HG02642 (cell line): ENCODE measurements around the gene TOM1L2.

Source experiments
- ATAC-seq: cut with Tn5 transposase; IDR thresholded peaks from one replicate; pipeline ENCODE4 v1.9.1; 2021; ENCODE audit warnings: mild to moderate bottlenecking; ENCODE audit not compliant: unreplicated experiment, poor library complexity

TOM1L2 gene

DNA sequence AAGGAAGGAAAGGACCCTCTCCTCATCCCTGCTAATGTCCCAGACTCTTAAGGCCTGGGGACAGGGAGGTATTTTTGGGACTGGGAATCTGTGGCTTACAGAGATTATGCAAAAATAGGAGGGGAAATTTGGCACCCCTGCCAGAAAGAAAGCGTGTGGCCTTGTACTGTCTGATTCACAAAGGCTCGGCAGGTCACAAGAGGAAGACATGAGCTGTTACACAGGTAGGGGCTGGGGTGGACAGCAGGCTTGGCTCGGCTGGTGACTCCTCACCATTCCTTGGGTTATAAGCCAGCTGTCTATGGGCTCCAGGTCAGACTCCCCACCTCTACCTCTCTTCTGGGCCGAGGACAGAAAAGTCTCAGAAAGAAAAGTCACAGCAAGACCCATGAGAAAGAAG lies 114.7 kb downstream of the TOM1L2 start:
- ATAC-seq = no peak

DNA sequence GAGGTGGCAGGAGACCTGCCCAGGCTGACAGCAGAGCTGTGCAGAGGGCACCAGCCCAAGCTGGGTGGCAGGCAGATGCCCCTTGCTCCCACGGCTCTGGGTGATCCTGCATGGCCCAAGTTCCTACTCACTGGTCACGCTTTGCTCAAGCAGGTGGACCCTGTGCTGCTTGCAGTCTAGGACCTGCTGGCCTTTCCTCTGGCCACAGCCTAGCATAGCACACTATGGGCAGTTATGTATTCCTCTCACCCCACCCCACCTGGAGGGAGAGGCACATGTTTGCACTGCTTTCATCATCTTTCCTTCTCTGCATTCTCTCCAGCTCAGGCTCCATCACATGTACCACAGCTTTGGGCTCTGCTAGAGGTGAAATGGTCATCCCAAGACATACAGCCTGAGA lies 115.8 kb downstream of the TOM1L2 start:
- no peak for ATAC-seq

DNA sequence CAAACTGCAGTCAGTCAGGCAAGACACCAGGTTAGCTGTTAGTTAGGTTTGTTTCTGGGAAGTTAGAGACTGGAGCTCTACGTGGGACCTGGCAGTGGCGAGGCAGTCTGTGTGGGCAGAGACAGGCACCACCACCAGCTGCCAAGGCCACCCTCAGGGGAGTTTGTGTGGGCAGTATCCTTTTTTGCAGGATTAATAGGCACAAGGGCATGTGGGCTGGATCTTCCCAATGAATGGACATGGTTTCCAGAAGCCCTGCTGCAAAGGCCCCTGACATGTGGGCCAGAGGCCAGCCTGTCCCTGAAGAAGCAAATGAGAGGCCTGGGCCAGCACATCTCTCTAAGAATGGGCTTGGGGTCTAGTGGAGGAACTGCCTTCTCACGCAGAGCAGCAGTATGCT lies 116.2 kb downstream of the TOM1L2 start:
- ATAC-seq = no peak

DNA sequence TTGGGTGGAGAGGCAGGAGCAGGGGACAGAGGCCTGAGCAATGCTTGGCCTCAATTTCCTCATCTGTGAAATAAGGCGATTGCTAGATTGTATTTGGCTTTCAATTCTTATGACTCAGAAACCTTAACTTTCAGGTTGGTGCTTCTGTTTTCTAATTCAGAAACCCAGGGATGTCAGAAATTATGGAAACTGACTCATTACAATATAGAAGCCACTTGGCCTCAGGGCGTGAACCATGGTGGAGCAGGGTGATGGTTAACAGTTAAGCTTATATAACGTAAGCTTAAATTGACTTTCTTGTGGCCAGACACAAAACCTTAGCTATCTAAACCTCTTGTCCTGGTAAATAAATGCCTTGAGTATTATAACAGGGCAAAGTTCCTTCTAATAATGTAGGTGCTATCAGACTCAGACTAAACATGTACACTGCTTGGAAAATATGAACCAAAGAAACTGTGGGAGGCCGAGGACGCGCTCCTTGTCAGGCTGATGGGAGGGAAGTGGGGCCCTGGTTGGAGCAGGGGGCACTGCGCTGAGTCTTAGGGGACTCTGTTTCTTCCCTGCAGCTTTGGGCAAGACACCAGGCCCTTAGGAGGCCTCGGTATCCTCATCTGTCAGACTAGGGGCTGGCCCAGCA lies 118.3 kb downstream of the TOM1L2 start:
- no peak for ATAC-seq

DNA sequence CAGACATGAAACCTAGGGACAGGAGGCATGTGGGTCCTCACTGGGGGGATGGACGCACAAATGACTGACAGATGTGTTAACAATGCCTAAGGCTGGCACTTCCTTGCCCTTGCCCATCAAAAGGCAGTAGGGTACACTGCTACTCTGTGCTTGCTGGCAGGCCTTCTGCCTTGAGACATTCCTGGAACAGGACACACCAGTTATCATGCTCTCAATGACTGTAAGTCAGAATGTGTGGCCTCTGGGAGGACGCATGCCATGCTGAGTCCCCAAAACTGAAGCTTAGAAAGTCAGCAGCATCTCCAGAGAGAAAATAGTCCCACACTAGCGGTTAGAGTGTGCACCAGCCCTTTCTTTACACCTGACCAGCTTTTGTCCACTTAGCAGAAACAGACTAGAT lies 119.3 kb downstream of the TOM1L2 start:
- ATAC-seq = no peak

DNA sequence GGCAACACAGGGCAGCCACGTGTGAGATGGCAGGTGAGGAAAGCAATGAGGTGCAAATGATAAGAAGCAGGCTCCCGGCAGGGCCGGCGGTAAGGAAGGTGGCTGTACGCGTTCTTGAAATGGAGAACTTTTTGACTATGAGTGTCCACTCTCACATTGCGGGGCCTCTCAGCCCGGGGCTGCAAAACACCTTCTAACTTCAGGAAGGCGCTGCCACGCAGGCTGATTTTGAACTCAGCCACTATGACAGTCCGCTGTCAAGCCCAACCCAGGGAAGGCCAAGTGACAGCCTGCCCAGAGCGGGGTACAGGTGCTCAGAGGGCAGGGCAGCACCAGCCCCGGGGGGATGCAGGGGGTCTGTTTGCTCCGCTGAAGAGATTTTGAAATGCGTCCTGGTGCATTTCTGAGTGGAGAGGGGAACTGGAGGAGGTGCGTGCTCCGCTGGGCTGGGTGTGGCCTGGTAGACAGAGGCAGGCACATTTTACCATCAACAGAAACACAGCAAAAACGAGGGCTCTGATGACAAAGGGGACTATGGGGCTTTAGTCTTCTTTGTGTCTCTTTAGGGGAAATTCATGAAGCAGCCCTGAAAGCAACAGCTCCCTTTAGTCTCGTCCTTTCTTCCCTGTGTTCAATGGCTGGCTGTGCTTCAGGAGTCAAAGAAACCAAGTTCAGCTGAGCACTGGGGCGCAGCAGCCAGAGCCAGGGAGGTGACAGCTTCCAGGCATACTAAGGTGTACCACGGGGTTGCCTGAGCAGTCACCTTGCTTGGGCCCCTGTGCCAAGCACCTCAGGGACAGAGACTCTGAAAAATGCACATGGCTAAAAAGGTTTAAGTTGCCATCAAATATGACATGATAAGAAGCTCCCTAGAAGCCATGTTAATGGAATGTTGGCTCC lies 120.8 kb downstream of the TOM1L2 start:
- no peak for ATAC-seq

DNA sequence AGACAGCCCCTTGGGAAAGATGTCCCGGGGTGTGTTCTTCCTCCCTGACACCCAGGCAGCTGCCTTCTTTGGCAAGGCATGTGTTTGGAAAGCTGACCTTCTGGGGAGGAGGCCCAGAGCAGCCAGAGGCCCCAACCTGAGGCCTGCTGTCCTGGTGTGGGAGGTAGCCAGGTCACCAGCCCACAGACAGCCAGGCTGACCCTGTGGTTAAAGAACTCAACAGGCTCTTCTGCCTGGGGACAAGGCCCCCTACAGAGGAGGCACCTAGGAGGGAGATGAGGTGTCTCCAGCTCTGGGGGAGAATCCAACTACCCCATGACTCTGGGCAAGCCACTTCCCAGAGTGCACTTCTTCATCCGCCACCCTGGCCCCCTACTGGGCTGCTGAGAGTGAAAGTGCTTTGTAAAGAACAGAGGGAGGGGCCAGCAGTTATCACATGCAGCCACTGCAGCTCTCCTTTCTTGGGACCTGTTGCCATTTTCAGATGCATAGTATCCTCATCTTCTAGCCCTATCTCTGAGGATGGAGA lies 122.3 kb downstream of the TOM1L2 start:
- no peak for ATAC-seq

DNA sequence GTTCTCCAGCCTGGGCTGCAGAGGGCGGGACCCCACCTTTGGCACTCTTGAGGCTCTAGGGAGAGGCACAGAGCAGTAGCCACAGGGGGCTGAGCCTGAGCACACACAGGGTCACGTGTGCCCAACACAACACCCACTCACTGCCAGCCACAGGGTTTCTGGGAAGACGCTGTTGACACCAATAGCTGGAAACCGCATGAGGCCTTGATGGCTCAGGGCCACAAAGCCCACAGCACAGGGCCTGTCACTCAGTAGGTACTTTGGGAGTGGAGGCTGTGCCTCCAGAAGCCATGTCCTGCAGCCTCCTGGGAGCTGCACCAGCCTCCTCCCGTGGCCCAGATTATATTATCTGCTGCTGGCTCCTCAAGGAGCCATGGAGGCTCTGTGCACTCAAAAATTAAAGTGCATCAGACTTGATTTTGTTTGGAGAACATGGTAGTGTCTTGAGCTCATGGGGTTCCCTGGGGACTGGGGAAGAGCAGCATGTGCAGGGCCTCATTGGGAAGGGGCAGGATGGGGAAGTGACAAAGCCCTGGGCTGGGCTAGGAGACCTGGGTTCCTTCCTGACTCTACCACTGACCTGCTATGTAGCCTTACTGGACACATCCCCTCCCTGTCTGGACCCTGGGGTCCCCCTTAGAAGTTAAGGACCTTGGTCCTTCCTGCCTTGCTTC lies 122.9 kb downstream of the TOM1L2 start:
- no peak for ATAC-seq

DNA sequence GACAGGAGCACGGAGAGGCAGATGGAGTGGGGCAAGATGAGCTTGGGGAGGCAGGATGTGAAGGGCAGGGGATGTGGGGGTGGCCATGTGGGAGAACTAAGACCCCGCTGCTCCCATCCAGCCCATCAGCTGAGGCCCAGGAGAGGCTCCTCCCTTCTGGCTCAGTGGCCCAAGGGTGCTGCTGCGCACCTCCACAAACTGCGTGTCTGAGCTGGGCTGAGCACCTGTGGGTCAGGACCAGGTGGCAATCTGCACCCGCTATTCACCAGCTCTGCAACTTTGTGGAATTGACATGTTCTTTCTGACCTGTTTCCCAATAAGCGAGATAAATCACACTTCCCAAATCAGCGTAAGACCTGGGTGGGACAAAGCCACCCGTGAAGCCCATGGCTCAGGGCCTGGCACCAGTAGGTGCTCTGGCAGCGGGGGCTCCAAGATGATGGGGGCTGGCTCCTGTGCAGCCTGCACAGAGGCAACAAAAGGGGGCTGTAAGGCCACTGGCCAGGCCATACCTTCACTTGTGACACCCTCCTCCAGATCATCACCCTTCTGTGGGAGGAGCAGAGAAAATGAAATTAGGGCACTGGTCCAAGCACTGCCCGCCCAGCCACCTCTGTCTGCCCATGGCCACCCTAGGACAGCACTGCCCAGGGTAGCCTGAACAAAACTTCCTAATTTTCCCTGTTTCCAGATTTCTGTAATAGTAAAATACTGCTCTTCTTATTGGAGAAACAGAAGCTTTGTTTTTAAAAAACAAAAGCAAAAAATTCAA lies 123.7 kb downstream of the TOM1L2 start:
- ATAC-seq = no peak

DNA sequence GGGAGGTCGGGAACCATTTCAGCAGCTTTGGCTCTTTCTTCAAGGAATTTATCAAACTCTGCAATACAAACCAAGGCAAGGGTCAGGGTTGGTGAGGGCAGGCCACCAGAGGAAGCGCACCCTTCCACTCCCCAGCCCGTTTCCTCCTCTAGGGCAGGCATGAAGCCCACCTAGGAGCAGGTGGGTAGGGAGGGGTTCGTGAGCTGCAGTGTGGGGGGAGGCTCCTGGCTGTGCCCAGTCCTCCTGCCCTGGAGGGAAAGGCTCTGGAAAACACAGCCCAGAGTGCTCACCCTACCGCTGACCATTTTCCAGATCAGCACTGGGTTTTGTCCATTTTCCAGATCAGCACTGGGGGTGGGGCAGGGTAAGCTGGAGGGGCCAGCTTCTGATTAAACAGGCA lies 124.5 kb downstream of the TOM1L2 start:
- ATAC-seq = no peak

DNA sequence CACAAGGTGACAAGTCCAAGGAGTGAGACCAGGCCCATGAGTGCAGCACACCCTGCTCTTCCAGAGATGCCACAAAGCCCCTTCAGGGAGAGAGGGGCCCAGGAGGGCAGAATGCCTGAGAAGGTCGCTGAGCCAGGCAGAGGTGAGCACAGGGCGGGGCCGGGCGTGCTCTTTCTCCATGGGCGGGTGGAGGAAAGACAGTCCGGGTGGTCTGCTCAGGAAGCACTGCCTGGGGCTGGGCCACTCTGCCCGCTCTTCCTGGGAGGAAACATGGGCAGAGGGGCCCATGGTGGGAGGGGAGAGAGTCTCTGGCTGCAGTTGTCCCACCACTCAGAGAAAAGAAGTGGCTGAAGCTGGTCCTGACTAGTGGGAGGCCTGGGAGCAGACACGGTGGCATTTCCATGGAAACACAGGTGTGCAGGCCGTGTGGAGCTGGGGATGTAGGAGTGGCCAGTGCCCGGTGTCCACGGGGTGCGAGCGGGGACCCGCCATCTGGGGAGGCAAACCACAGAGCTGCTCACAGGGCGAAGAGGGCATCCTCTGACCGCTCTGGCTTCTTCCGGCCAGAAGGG lies 125.0 kb downstream of the TOM1L2 start:
- no peak for ATAC-seq

DNA sequence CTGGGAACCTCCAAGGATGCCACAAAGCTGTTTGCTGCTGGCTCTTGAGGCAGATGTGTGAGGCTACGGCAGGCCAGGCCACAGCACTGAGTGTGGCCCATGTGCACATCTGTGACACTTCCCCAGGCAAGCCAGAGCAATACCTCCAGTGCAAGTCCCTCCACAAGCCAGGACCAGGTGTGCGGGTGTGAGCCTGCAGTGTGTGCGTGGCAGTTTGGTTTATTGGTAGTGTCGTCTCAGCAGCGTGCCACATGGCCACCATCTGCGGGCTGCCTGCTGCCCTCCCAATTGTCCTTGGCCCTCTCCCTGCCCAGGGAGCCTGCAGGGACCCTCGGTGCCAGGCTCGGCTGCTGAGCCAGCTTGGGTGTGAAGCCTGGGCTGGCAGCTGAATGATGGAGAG lies 125.6 kb downstream of the TOM1L2 start:
- ATAC-seq = no peak

DNA sequence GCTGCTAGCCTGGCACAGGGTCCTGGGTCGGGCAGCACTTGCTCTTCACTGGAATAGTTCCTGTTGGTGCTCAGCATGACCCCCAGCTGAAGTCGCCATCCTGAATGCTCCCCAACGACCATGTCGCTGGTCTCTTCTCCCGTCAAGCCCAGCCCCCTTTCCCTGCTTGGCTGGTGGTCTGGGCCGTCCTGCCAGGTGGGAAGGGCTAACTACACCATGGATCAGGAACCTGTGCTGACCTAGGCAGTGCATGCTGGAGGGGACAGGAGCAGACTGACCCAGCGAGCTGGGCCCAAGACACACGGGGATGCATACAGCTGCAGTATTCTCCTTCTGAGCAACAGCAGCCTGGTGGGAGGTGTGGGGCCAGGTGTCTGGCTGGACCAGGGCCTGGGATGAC lies 126.2 kb downstream of the TOM1L2 start:
- ATAC-seq = no peak

DNA sequence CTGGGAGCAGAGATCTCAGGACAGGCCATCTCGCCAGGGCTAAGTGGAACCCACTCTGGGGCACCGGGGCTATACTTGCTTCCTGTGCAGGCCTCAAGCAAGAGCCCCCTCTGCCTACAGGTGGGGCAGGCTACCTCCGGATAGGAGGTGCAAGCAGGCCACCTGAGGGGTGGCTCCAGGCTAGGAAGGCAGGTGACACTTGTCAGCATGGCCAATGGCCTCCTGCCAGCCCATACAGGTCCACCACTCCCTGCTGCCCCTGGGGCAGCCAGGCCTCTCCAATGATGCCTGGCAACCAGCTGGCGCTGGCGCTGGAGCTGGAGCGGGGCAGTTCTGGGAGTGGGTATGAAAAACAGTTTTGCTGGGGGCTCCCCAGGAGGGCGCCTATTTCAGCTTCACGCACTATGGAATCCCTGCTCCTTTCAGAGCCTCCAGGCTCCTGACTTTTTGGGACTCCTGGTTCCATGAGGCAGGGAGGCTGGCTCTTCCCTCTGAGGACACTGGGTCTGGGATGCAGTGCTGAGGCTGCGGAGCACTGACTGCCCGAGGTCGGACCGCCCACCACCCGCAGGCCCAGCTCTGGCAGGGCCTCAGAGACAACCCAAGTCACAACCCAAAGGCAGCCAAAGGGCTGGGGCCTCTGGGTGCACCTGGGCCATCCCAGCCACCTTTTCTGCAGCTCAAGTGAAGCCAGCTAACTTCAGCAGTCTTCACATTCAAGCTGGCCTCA lies 127.0 kb downstream of the TOM1L2 start:
- ATAC-seq = no peak

DNA sequence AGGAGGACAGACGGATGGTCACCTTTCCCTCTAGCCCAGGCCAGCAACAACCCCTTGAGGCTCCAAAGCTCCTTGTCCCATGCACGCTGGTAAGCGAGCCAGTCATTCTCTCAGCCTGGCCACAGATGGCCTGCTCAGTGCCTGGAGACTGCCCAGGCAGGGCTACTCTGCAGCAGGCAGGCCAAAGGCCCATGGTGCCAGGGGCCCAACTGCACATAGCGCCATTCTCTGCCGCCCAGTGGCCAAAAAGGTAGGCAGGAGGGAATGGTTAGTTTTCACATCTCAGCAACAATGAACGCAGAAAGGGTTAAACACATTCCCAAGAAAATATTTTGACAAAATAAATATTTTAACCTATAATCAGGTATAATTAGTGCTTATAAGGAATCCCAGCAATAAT lies 127.7 kb downstream of the TOM1L2 start:
- no peak for ATAC-seq

DNA sequence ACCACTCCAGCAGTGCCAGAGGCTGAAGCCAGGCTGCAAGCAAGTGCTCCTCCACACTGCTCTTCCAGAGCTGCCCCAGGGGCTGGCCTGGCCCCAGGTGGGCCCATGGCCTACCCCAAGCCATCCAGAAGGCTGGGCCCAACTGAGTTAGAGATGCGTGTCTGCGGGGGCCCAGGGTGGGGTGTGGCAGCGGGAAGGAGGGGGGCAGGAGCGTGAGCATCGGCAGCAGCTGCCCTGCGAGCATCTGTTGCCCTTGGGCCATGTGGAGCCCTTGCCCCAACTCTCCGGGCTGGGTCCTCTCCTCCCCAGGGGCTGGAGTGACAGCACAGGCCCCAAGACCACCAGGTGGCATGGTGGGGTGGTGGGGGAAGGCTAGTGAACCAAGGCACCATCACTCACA lies 128.1 kb downstream of the TOM1L2 start:
- no peak for ATAC-seq

DNA sequence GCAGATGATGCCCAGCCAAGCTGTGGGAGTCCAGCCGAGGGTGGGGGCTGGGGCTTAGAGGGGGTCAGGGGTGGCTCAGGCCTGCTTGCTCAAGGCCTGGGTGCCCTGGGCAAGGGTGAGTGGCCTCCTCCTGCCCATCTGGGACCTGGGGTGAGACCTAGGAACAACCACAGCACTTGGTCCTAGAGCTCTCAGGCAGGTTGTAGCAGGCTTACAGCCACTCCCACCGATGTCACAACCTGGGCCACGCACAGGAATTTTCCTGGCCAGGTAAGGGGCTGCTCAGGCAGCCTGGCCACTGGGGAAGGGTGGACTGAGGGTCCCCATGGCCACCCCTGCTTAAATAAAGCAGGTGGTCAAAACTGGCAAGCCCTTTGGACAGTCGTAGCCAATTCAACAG lies 129.1 kb downstream of the TOM1L2 start:
- ATAC-seq = no peak

DNA sequence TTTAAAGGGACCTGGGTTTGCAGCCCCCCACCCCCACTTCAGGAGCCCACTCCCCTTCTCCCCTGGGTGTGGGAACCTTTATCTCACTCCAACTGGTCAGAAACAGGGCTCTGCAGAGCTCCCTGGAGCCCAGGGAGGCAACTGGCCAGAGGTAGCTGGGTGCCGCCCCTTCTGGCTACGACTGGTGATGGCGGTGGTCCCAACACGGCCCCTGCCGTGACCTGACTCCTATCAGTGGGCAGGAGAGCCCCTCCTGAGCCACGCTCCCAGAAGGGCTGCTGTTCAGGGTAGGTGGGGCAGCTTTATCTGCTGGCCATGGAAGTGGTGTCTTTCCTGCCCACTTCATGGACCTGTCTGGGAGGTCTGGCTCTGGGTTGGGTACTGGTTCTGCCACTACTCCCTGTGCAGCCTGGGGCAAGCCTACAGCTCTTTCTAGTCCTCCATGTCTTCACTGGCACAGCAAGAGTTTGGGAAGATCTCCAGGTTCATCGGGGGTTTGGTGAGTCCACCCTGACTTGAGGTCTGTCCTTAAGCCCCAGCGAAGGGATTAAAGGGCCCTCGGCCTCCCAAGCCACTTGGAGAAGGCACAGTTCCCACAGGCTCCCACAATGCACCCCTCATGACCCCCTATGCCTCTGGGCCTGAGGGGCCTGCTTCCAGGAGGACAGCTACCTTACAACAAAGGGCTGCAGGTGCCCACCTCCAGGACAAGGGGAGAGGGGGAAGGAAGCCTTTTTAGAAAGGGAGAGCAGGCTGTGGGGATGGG lies 129.9 kb downstream of the TOM1L2 start:
- no peak for ATAC-seq

DNA sequence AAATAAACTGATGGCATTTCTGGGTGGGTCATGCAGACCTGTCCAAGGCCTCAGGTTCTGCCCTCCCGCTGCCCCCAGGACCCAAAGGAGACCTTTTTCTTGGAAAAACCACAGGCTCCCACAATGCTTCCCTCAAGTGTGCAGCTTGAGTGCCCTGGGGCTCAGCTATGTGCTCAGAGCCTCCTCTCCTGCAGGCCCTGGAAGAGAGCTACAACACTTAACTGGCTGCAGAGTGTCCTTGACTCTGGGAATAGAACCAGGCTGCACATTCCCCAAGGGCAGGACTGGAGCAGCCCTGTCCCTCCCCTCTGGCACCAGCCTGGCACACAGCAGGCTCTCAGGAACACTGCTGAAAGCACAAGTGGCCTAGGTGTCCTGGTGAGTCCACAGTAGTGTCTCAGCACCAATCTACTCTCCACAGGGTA lies 130.6 kb downstream of the TOM1L2 start:
- ATAC-seq = no peak
